Adipocyte (in vitro differentiated cells): Measurements from ENCODE around the gene ALS2.

Experiments
- DNase-seq: peaks from one replicate; pipeline ENCODE4 v3.0.0-alpha.2; 2015; ENCODE audit warnings: low read depth
- H3K27me3 ChIP-seq: replicated peaks from 2 replicates; pipeline ENCODE4 v1.7.0; 2013; ENCODE audit warnings: mild to moderate bottlenecking, low read length, moderate library complexity; ENCODE audit not compliant: control insufficient read depth, insufficient read depth
- H3K36me3 ChIP-seq: 2 replicates; pipeline ENCODE4 v1.7.0; 2013; ENCODE audit warnings: low read length, mild to moderate bottlenecking, moderate library complexity; ENCODE audit not compliant: control insufficient read depth, insufficient read depth, severe bottlenecking
- H3K4me1 ChIP-seq: 2 replicates; pipeline ENCODE4 v1.7.0; 2013; ENCODE audit warnings: mild to moderate bottlenecking, low read length, moderate library complexity; ENCODE audit not compliant: control insufficient read depth, insufficient read depth
- H3K4me3 ChIP-seq: 2 replicates; pipeline ENCODE4 v1.7.0; 2013; ENCODE audit warnings: mild to moderate bottlenecking, low read length, moderate library complexity
- H3K9ac ChIP-seq: 2 replicates; pipeline ENCODE4 v1.7.0; 2013; ENCODE audit warnings: mild to moderate bottlenecking, low read length, moderate library complexity
- H3K9me3 ChIP-seq: 2 replicates; pipeline ENCODE4 v1.7.0; 2013; ENCODE audit warnings: mild to moderate bottlenecking, low read length, moderate library complexity; ENCODE audit not compliant: control insufficient read depth

The ALS2 gene

GRCh38 chr2:201653221-201653620, 127.5 kb downstream of the ALS2 start:
- DNase-seq = no peak
- H3K27me3 ChIP-seq = no peaks in the 10 kb centered on the region
- H3K4me1 ChIP-seq = peaks cover 27% of the 10 kb centered on the region
- no peaks in the 10 kb centered on the region for H3K36me3 ChIP-seq
- H3K9me3 ChIP-seq = no peaks in the 10 kb centered on the region
- peak overlapping the region; percentile 63 for H3K9ac ChIP-seq
- H3K4me3 ChIP-seq = peak overlapping the region; percentile 68
